T-helper 2 cell (primary cell): ENCODE measurements around the gene INO80C.
"Not testable (repeated sequence)": the region's sequence is repeated elsewhere in the genome, so short reads cannot be mapped to it uniquely, and the experiment has no call there.

ENCODE experiments used
- DNase-seq, 5 experiments: peaks; one replicate each; pipeline versions ENCODE4 v3.0.0 to v3.0.0-alpha.2; 2012 to 2022

Gene INO80C

DNA sequence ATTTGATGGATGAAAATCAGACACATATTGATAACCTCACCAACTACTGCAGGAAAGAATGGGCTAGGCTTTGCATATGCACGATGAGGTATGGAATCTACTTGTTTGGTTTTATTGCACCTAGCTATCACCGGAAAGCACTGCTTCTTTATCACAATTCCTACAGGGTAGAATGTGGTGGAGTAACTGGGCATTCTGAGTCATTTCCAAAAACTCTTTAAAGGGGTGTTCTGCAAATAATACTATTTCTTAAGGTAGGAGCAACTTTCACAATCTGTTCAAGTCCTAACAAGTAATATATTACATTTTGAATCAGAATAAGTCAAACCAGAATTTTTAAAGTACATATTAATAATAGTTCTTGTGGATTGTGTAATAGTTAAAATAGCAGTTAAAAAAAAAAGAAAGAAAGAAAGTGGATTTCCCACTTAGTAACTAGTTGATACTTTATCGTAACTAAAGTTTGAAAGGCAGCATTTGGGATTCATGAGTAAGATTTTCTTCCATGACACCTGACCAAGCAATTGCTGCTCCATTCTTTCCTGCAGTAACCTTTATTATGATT is 40.5 kb downstream of the INO80C start:
- DNase-seq: no peak

DNA sequence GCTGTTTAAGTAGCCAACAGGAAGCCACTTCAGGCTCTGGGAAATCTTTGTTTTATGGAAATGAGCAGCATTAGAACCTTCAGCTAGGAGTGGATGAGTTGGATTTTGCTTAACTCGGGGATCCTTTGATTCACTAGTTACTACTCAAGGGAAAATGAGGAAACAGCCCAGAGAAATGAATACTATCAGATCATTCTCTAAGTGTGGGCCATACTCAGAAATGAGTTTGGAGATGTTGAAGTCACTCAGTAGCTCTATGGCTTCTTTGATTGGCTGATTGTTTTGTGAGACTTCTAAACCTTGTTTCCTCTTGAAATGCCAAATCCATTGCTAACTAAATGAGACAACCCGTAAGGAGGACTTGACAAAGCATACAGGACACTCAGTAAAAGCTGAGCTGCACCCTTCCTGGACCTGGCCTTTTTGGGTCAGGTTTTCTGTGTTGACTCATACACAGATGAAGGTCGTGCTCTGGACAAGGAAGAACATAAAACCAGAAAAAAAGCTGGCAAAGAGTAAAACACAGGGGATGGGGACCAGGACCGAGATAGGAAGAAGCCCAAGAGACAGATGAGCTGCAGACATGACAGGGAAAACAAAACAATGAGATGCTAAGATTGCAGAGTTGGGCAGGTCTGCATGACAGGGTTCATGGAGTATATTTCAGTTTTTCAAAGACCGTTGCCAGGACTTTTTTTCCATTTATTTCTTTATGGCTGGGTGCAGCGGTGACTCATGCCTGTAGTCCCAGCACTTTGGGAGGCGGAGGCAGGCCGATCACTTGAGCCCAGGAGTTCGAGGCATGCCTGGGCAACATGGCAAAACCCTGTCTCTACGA is 41.6 kb downstream of the INO80C start:
- no peak for DNase-seq

DNA sequence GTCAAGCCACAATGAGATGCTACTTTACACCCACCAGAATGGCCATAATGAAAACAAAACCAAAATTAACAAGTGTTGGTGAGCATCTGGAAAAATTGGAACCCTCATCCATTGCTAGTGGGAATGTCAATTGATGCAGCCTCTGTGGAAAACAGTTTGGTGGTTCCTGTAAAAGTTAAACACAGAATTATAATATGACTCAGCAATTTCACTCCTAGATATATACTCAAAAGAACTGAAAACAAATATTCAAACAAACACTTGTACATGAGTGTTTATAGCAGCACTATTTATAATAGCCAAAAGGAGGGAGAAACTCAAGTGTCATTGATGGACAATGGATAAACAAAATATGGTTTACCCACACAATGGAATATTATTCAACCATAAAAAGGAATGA is 43.0 kb downstream of the INO80C start:
- no peak for DNase-seq

DNA sequence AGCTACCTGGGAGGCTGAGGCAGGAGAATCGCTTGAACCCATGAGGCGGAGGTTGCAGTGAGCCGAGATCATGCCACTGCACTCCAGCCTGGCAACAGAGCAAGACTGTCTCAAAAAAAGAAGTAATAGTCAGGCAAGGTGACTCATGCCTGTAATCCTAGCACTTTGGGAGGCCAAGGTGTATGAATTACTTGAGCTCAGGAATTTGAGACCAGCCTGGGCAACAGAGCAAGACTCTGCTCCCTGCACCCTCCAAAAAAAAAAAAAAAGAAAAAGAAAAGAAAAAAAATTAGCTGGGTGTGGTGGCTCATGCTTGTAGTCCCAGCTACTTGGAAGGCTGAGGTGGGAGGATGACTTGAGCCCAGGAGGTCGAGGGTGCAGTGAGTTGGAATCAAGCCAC is 44.7 kb downstream of the INO80C start:
- not testable (repeated sequence) for DNase-seq

DNA sequence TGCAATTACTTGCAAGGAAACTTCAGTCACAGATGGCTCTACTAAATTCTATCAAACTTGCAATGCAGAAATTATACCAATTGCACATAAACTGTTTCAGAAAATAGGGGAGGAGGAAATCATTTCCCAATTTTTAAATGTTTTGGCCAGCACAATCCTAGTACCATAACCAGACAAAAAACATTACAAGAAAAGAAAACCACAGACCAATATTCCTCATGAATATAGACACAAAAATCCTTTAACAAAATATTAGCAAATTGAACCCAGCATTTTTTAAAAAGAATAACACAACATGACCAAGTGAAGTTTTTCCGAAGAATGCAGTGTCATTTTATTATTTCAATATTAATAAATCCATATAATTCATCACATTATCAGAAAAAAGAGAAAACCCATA is 45.8 kb downstream of the INO80C start:
- no peak for DNase-seq

DNA sequence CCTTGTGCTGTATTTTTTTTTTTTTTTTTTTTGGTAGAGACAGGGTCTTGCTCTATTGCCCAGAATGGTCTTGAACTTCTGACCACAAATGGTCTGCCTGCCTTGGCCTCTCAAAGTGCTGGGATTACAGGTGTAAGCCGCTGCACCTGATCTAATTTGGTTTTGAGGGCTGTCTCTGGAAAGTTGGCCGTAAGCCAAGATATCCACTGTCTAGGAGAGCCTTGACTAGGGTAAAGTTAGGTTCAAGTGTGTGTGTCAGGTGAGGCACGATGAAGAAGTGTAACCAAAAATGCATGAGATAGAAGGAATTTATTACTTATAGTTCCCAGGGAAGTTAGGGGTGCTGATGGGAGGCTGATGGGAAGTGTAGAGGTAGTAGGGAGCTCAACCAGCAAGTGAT is 46.7 kb downstream of the INO80C start:
- DNase-seq: no peak

DNA sequence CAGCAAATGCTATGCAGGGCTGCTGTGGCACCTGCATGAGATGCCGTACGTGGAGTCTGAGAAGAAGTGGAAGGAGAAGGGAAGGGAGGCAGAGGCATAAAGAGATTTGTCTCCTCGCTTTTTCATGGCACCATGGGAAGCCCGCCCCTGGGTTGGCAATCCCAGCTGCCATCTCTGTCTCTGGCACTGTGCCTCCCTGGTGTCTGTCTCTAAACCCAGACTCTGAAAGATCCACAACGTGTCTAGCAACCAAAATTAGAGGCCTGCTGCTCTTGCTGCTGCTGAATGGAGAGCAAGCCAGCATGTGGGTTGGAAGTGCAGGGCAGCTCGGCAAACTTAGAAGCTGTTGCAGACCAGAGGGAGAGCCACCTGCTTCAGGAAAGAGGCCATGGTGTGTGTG is 53.1 kb downstream of the INO80C start:
- DNase-seq: no peak

DNA sequence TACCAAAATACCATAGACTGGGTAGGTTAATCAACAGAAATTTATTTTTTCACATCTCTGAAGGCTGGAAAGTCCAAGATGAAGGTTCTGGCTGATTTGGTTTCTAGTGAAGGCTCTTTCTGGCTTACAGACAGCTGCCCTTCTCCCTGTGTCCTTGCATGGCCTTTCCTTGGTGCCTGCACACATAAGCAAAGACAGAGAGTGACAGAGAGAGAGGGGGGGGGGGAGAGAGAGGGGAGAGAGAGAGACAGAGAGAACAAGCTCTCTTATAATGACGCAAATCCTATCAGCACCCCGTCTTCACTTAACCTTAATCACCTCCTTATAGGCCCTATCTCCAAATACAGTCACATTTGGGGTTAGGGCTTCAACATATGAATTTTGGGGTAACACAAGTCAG is 53.9 kb downstream of the INO80C start:
- no peak for DNase-seq

DNA sequence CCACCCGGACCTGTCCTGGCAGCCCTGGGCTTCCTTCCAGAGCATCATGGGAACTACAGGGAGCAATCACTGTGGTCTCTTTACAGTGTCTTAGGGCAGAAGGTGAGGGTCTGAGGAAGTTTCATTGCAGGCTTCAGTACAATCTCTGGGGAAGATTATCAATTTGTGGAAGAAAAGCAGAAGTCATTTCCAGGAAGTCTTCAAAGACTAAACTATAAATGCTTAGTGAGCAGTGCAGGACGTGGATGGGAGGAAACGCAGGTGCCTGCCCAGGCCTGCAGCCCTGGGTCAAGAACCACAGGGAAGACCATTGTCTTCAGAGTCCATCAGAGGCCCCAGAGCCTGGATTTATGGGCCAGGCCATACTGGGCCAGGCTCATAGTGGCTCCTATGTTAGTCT is 54.3 kb downstream of the INO80C start:
- no peak for DNase-seq

DNA sequence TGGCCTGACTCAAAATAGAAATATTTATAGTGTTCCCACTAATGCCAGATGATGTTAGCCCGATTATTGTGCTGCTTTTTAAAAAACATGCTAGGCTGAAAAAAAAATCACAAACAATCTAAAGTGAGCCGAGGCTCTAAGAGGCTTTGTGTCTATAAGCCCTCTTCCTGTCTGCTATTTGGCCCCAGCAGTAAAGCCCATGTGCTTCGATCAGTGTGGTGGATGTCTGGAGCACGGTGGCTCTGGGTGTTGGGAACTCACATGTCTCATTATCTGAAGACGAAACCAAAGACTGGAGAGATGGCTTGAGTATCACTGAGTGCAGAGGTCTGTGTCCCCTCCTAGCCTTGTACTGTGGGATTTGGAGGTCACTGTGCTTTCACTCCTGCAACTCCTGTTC is 55.1 kb downstream of the INO80C start:
- DNase-seq: no peak

DNA sequence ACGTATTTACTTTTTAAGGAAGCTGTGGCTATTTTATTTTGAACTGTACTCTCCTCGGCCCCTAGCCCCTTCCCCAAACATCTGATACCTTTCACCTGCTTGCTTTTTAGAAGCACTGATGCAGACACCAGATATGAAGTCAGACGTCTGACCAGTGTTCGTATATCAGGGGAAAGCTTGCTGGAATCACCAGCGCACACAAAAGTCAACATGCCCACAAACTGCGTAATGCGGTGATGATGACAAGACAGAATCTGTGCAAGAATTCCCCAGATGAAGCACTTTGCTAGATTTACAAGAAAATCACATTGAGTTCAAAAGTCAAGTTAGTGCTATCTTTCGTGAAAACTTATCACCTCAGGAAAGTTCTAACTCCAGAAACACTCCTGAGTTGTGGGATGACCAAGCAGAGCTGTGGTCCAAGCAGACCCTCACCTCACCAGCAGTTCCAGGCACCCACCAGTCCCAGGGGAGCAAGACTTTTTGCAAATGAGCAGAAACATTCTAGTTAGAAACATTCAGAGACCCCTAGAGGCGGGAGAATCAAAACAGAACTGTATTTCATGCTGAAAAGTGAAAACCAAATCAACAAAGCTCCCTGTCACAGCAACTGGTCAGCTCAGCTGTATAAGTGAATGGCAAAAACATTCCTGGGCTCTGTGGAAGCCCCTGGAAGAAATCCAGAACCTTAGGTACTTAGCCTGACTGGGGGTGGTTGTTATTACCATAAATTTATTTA is 55.7 kb downstream of the INO80C start:
- DNase-seq: no peak

DNA sequence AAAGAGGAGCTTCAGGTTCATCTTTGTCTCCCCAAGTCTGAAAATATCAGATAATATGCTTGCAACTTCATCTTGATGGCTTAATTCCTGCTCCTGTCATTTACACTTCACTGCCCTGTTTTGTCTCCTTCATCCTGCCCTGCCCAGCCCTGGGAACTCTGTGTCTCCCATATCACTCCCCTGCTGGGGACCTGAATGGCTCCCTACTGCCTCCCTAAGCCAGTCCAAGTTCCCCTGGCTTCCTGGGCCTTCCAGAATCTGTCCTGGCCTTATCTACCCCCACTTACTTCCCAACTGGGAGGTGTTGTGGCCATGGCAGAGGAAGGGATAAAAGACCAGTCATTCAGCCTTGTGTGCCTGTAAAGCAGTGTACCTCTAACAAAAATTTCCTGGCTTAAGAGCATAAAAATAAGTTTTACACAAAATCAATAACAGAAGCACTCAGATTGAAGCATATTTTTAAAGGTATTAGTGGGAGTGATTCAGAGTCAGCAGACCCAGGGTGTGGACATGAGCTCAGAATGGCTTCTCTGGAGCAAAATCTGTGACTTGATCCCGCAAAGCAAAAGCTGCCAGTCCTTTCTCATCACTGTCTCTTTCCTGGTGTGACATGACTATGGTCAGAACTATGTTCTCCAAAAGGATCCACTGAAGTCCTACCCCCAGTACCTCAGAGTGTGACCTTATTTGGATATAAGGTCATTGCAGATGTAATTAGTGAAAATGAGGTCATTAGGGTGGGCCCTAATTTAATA is 59.1 kb downstream of the INO80C start:
- DNase-seq: no peak

DNA sequence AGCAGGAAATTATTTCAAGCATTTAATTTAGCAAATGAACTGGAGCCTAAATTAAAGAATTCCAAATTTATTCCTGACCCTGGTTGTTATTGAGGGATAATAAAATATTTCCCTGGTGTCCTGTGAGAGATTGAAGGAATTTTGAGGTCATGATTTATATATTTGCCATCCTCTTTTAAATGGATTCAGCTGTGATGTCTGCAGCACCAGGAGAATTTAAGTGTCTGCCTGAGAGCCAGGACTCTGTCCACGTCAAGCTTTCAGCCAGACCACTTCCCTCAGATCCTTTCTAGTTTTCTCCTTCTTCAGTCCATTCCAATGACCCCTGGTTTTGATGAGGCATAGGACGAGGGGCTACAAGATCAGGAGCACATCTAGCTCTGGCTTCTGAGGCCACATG is 59.9 kb downstream of the INO80C start:
- no peak for DNase-seq

DNA sequence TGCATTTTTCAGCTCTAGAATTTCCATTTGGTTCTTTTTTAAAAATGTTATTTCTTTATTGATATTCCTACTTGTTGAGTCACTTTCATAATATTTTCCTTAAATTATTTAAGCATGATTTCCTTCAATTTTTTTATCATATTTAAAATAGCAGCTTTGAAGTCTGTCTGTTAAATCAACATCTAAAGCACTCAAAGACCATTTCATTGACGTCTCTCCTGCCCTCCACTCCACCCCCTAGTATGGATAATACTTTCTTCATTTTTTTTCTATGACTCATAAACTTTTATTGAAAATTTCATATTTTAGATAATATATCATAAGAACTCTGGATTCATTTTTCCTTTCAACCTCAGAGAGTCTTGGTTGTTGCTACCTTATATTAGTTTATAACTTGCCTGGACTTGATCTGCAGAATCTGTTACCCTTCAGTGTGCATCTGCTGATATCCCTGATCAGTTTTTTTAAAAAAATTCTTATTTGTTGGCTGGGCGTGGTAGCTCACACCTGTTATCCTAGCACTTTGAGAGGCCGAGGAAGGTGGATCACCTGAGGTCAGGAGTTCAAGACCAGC is 61.6 kb downstream of the INO80C start:
- no peak for DNase-seq

DNA sequence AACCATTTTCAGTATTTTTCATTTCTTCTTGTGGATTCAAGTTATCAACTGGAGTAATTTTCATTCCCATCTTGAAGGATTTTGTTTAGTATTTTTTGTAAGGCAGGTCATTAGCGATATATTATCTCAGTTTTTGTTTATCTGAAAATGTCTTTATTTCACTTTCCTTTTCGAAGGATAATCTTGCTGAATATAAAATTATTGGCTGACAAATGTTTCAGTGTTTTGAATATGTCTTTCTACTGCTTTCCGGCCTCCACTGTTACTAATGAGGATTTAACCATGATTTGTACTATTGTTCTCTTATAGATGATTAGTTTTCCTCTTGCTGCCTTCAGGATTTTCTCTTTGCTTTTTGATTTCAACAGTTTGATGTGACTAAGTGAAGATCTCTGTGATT is 62.4 kb downstream of the INO80C start:
- DNase-seq: no peak

DNA sequence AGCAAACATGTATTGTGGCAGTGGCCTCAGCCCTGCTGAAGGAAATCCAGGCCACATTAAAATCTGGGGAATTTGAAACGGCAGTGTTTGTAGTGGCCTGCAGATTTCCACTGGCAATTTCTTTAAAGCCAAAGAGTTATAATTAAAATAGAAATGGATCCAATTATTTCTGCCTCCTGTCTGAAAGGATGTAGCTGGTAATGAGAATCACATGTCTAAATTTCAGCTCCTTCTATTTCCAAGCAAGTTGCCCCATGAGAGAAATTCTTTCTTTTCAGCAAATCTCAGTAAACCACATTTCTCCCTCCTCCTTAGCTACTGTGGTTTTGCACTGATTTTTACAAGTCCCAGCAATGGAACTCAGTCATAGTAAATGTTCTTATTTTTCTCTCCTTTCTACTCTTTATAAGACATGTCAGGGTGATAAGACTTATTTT is 65.2 kb downstream of the INO80C start:
- no peak for DNase-seq

DNA sequence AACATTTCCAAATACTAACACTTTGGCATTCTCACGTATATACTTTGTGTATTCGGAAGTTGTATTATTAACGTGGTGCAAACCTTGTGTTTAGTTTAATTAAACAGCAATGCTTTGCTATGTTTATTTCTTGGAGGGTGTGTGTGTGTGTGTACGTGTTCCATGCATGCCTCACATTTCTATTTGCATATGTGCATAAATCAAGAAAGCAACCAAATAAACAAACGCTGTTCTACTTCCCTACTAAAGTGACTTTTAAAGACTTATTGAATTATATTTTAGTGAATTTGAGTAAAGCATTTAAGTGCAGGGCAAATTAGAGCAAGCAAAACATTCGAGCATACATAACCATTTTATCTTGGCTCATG is 66.4 kb downstream of the INO80C start:
- no peak for DNase-seq

DNA sequence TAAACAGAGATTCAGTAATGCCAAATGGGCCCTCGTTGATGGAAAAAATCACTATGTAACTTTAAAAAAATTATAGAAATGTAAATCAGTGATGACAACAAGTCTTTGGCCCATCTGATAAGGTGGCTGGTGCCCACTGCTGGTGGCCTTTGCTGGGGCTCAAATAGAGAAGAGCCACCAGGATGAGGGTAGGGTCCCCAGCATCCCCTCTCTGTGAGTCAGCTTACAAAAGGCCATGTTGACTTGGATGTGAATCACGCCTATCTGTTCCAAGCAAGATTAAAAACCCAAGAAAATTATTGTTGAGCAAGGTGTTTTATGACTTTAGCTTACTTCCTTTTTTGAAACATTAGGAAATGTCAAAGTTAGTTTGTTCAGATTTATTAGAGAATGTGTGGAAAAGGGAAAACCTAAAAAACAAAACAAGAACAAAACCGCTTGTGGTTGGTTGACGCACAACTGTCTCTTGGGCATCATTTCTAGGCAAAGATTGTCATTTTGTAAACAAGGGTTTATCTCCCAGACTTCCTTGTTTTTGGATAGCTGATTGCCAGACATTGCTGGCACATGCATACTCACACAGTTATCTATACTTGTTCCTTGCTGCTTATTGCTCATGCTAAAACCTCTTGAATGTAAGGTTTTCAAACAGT is 66.9 kb downstream of the INO80C start:
- DNase-seq: no peak

DNA sequence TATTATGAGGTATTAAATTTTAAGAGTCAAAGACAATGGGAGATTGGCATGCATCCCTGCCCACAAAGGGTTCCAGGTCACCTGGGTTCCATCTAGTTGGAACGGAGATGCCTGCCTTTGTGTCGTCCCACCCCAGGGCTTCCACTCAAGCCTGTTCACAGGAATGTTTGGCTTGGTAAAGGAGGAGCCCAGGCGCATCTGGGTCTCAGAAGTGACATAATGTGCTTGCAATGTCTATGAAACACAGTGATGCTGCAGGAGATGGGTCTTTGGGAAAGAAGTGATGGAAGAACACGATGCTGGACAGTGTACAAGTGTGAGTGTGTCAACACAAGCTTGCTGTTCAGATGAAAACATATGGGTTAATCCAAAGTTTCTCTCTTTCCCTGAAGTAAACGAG is 71.0 kb downstream of the INO80C start:
- no peak for DNase-seq

DNA sequence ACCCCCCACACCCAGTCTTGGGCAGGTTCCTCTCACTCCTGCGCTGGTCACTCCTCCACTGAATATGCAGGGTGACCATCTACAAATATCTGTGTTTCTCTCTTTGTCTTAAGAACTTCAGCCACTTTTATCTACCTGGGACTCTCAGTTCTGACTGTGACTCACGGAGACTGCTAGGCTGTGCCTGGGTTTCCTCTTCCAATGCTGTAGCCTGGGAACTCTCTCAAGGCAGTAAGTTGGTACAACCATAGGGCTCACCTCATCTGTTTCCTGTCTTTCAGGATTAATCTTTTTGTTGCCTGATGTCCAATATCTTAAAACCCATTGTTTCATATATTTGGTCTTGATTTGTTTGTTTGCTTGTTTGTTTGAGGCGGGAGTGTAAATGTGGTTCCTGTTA is 73.4 kb downstream of the INO80C start:
- DNase-seq: no peak

DNA sequence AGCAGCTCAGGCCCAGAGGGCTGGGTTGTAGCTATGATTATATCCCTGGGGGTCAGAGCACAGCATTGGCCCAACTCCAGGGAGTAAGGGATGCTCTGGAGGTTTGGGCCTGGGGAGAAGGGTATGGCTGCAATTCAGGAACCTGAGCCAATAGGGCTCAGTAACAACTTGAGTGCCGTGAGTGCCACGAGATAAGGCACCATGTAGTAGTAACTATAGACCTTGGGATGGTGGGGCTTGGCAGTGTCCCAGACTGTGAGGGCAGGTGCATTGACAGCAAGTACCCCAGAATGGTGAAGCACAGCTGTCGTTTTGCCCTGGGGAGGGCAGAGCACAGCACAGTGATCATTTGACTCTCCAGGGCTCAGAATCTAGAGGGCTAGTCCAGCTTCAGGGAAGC is 75.5 kb downstream of the INO80C start:
- DNase-seq: no peak

DNA sequence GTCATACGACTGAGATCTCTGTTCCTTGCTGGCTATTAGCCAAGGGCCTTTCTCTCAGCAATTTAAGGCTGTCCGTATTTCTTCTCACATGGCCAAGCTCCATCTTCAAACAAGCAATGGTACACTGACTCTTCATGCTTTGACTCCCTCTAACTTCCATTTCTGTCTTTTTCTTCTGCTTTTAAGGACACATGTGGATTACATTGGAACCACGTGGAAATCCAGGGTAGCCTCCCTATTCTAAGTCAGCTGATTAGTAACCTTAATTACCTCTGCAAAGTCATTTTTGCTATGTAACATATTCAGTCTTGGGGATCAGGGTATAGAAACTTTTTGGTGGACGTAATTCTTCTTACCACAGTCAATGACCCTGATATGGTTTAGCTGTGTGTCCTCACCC is 79.2 kb downstream of the INO80C start:
- no peak for DNase-seq
